Measurements from ENCODE around the gene MUC5AC. TPM values are rescaled to one million over a fixed set of nuclear protein-coding genes. Genes with fewer than 3 reads are reported as not detected.
"Not testable (repeated sequence)": the region's sequence is repeated elsewhere in the genome, so short reads cannot be mapped to it uniquely, and the experiment has no call there.

Gene MUC5AC
- total RNA-seq, 4 donors from 2014 or later = under 0.01 TPM; not detected in 1

GRCh38 chr11:1111545-1112212 is 46.1 kb upstream of the MUC5AC start:
- Histone ChIP-seq H3K27ac (replicated peaks in 1 of 4) (no peak overlapping the region), H3K9me3 (no peaks in the 10 kb centered on the region), H3K36me3 (no peaks in the 10 kb centered on the region), H3K4me3 (no peak overlapping the region), H3K4me1 (no peaks in the 10 kb centered on the region), H3K27me3 (peaks cover 0 to 63% (median 0%) of the 10 kb centered on the region in 4 donors)
- no peak for DNase-seq (ENCODE audit: extremely low spot score)
- intact Hi-C loops (cut with DNase I) = no loop called here
- TF ChIP-seq EP300 (IDR thresholded peaks at IDR 0.05) (no peak), POLR2A (IDR thresholded peaks at IDR 0.05; ENCODE audit: low read depth) (no peak), CTCF (IDR thresholded peaks at IDR 0.05) (no peak), POLR2AphosphoS5 (IDR thresholded peaks at IDR 0.05) (no peak)
- WGBS = 71% methylated on average over 7 of the region's 10 CpGs

GRCh38 chr11:1112351-1113191 is 45.2 kb upstream of the MUC5AC start:
- no peaks in the 10 kb centered on the region for H3K4me1 ChIP-seq
- H3K4me3 ChIP-seq = no peak overlapping the region
- WGBS = no CpG with 5 or more reads among the region's 14 CpGs
- peaks cover 0 to 60% (median 0%) of the 10 kb centered on the region in 4 donors for H3K27me3 ChIP-seq
- intact Hi-C loops (cut with DNase I) = no loop called here
- H3K9me3 ChIP-seq = no peaks in the 10 kb centered on the region
- DNase-seq (ENCODE audit: extremely low spot score) = no peak
- H3K36me3 ChIP-seq = no peaks in the 10 kb centered on the region
- TF ChIP-seq EP300 (IDR thresholded peaks at IDR 0.05) = no peak
- TF ChIP-seq POLR2A (IDR thresholded peaks at IDR 0.05; ENCODE audit: low read depth) = no peak
- TF ChIP-seq POLR2AphosphoS5 (IDR thresholded peaks at IDR 0.05) = no peak
- TF ChIP-seq CTCF (IDR thresholded peaks at IDR 0.05) = no peak
- H3K27ac ChIP-seq (replicated peaks in 1 of 4) = no peak overlapping the region

GRCh38 chr11:1113405-1114201 is 44.1 kb upstream of the MUC5AC start:
- intact Hi-C loops (cut with DNase I) = no loop called here
- no peaks in the 10 kb centered on the region for H3K4me1 ChIP-seq
- no peak overlapping the region for H3K27ac ChIP-seq (replicated peaks in 1 of 4)
- no peak overlapping the region for H3K4me3 ChIP-seq
- TF ChIP-seq POLR2A (IDR thresholded peaks at IDR 0.05; ENCODE audit: low read depth) = no peak
- no peak for TF ChIP-seq POLR2AphosphoS5 (IDR thresholded peaks at IDR 0.05)
- TF ChIP-seq EP300 (IDR thresholded peaks at IDR 0.05) = no peak
- no peak for TF ChIP-seq CTCF (IDR thresholded peaks at IDR 0.05)
- no CpG with 5 or more reads among the region's 36 CpGs for WGBS
- no peak for DNase-seq (ENCODE audit: extremely low spot score)
- H3K9me3 ChIP-seq = no peaks in the 10 kb centered on the region
- no peaks in the 10 kb centered on the region for H3K36me3 ChIP-seq
- peaks cover 0 to 57% (median 0%) of the 10 kb centered on the region in 4 donors for H3K27me3 ChIP-seq

GRCh38 chr11:1115292-1115691 is 42.5 kb upstream of the MUC5AC start:
- peaks cover 0 to 57% (median 2%) of the 10 kb centered on the region in 4 donors for H3K27me3 ChIP-seq
- 81% methylated on average over 6 of the region's 6 CpGs for WGBS
- H3K36me3 ChIP-seq; H3K4me1 ChIP-seq; DNase-seq (ENCODE audit: extremely low spot score); intact Hi-C loops (cut with DNase I); H3K4me3 ChIP-seq; H3K9me3 ChIP-seq; H3K27ac ChIP-seq (replicated peaks in 1 of 4): not testable (repeated sequence)

- no peak overlapping the region for H3K4me3 ChIP-seq
- TF ChIP-seq EP300 (IDR thresholded peaks at IDR 0.05) (no peak), CTCF (IDR thresholded peaks at IDR 0.05) (no peak), POLR2AphosphoS5 (IDR thresholded peaks at IDR 0.05) (no peak)
- H3K36me3 ChIP-seq = no peaks in the 10 kb centered on the region
- DNase-seq (ENCODE audit: extremely low spot score) = no peak
- no peaks in the 10 kb centered on the region for H3K4me1 ChIP-seq
- no peaks in the 10 kb centered on the region for H3K9me3 ChIP-seq
- no peak overlapping the region for H3K27ac ChIP-seq (replicated peaks in 1 of 4)
- WGBS = 84% methylated on average over 12 of the region's 12 CpGs
- intact Hi-C loops (cut with DNase I) = no loop called here
- H3K27me3 ChIP-seq = peaks cover 0 to 62% (median 2%) of the 10 kb centered on the region in 4 donors
These were observed 41.6 kb upstream of the MUC5AC start for GRCh38 chr11:1116104-1116503.
